SK-N-SH (cell line): Measurements from ENCODE around the gene CALML4. TPM values are rescaled to one million over a fixed set of nuclear protein-coding genes. Genes with fewer than 3 reads are reported as not detected.

Source experiments
- CTCF ChIA-PET: fragments of 300-600, 350-600 bp; formaldehyde crosslinking; extraction: SDS; loops from one replicate; lab custom pipeline; 2021; lab: Yijun Ruan, JAX
- POLR2A ChIA-PET: fragments of 350-600 bp; sonication (Branson Sonifier 250); formaldehyde crosslinking; extraction: SDS; loops from one replicate; lab custom pipeline; 2020; ENCODE audit warnings: antibody characterized with exemption, inconsistent platforms; lab: Yijun Ruan, JAX
- DNase-seq: peaks from one replicate; pipeline ENCODE4 v3.0.0; 2012
- H2AFZ ChIP-seq: fragments of 200-600 bp; sonication (generic); 2 replicates; pipeline ENCODE4 v1.8.1; 2016; ENCODE audit warnings: antibody characterized with exemption, mild to moderate bottlenecking, low read depth
- H3F3A ChIP-seq: fragments of 200-600 bp; sonication (generic); replicated peaks from 2 replicates; pipeline ENCODE3; 2016; ENCODE audit warnings: antibody characterized with exemption, mild to moderate bottlenecking; ENCODE audit not compliant: insufficient read depth
- H3K27ac ChIP-seq, 2 experiments: fragments of 200-500 bp in 1 of 2; fragments of 200-600 bp in 1 of 2; sonication (Bioruptor generic) in 1 of 2; sonication (generic), shearing (Covaris generic) in 1 of 2; 2 replicates each; pipeline versions ENCODE4 v1.5.1 to v1.6.1; 2014 to 2016; ENCODE audit warnings: low read depth in 2 of 2, inconsistent platforms in 1 of 2, low read length in 1 of 2, mild to moderate bottlenecking in 1 of 2, mixed read lengths in 1 of 2
- H3K27me3 ChIP-seq: fragments of 200-600 bp; sonication (generic), shearing (Covaris generic); 2 replicates; pipeline ENCODE4 v1.6.1; 2016; ENCODE audit warnings: mixed run types; ENCODE audit not compliant: insufficient read depth
- H3K36me3 ChIP-seq, 2 experiments: fragments of 200-500 bp in 1 of 2; fragments of 200-600 bp in 1 of 2; sonication (Bioruptor generic) in 1 of 2; sonication (generic) in 1 of 2; replicated peaks in 1 of 2; 2 replicates each; pipeline versions ENCODE3 to v1.5.1; 2014 to 2016; ENCODE audit warnings: low read length in 1 of 2, mild to moderate bottlenecking in 1 of 2; ENCODE audit not compliant: insufficient read depth in 2 of 2, control insufficient read depth in 1 of 2
- H3K4me1 ChIP-seq, 2 experiments: fragments of 200-500 bp in 1 of 2; fragments of 200-600 bp in 1 of 2; sonication (Bioruptor generic) in 1 of 2; sonication (generic), shearing (Covaris generic) in 1 of 2; 2 replicates each; pipeline versions ENCODE4 v1.5.1 to v1.6.1; 2014 to 2016; ENCODE audit warnings: low read depth in 1 of 2, low read length in 1 of 2, mixed run types in 1 of 2; ENCODE audit not compliant: insufficient read depth in 2 of 2, control insufficient read depth in 1 of 2
- H3K4me2 ChIP-seq: fragments of 200-600 bp; sonication (generic), shearing (Covaris generic); 2 replicates; pipeline ENCODE4 v1.6.1; 2017; ENCODE audit warnings: mixed run types
- H3K4me3 ChIP-seq, 2 experiments: fragments of 200-500 bp in 1 of 2; fragments of 200-600 bp in 1 of 2; sonication (Bioruptor generic) in 1 of 2; sonication (generic), shearing (Covaris generic) in 1 of 2; 2 replicates each; pipeline versions ENCODE4 v1.5.1 to v1.8.1; 2014 to 2016; ENCODE audit warnings: low read depth in 2 of 2, inconsistent platforms in 1 of 2, low read length in 1 of 2, mild to moderate bottlenecking in 1 of 2, mixed read lengths in 1 of 2, moderate library complexity in 1 of 2
- H3K79me2 ChIP-seq: fragments of 200-600 bp; sonication (generic); 2 replicates; pipeline ENCODE4 v1.8.1; 2017; ENCODE audit warnings: mild to moderate bottlenecking; ENCODE audit not compliant: insufficient read depth
- H3K9ac ChIP-seq: fragments of 200-600 bp; sonication (generic); 2 replicates; pipeline ENCODE4 v1.6.1; 2017; ENCODE audit warnings: mixed run types
- H3K9me2 ChIP-seq: fragments of 200-600 bp; sonication (generic); 2 replicates; pipeline ENCODE4 v1.6.1; 2017; ENCODE audit warnings: mixed run types
- H3K9me3 ChIP-seq: fragments of 200-600 bp; sonication (generic); 2 replicates; pipeline ENCODE4 v1.6.1; 2017; ENCODE audit warnings: mixed run types, mild to moderate bottlenecking, moderate library complexity
- H4K20me1 ChIP-seq: fragments of 200-600 bp; sonication (generic); 2 replicates; pipeline ENCODE4 v1.6.1; 2017; ENCODE audit warnings: mild to moderate bottlenecking, mixed run types; ENCODE audit not compliant: insufficient read depth
- CHD2 ChIP-seq: fragments of 150-350 bp; IDR thresholded peaks from 2 replicates; pipeline ENCODE4 v1.6.1; 2018; ENCODE audit warnings: low read length; ENCODE audit not compliant: partially characterized antibody
- ELF1 ChIP-seq: IDR thresholded peaks from 2 replicates; pipeline ENCODE4 v1.4.0; 2012
- EZH2phosphoT487 ChIP-seq: fragments of 200-600 bp; sonication (generic); IDR thresholded peaks from 2 replicates; pipeline ENCODE4 v1.6.1; 2017; ENCODE audit warnings: low read depth, mixed run types, mild to moderate bottlenecking, antibody characterized with exemption, moderate library complexity, borderline replicate concordance
- FOSL2 ChIP-seq: IDR thresholded peaks from 2 replicates; pipeline ENCODE4 v1.4.0; 2012; ENCODE audit warnings: low read depth, mild to moderate bottlenecking, moderate library complexity, borderline replicate concordance
- FOXJ3 ChIP-seq: sonication (generic); formaldehyde crosslinking; IDR thresholded peaks from 2 replicates; pipeline ENCODE4 v1.5.1; 2020; ENCODE audit warnings: mild to moderate bottlenecking, missing genetic modification reagents
- FOXM1 ChIP-seq: IDR thresholded peaks from 2 replicates; pipeline ENCODE4 v1.4.0; 2012; ENCODE audit warnings: low read depth, mild to moderate bottlenecking
- GABPA ChIP-seq: IDR thresholded peaks from 2 replicates; pipeline ENCODE4 v1.4.0; 2012; ENCODE audit warnings: low read depth, mild to moderate bottlenecking
- GATA2 ChIP-seq: sonication (generic); formaldehyde crosslinking; IDR thresholded peaks from 2 replicates; pipeline ENCODE4 v1.5.0; 2020; ENCODE audit warnings: mild to moderate bottlenecking, missing genetic modification reagents
- JUND ChIP-seq: IDR thresholded peaks from 2 replicates; pipeline ENCODE4 v1.4.0; 2012
- MAX ChIP-seq: IDR thresholded peaks from 2 replicates; pipeline ENCODE4 v1.4.0; 2012; ENCODE audit warnings: low read depth
- MXI1 ChIP-seq: IDR thresholded peaks from 2 replicates; pipeline ENCODE4 v1.6.1; 2012; ENCODE audit warnings: mild to moderate bottlenecking, low read depth, low read length, improper control_type of control experiment
- NFIC ChIP-seq: IDR thresholded peaks from 2 replicates; pipeline ENCODE4 v1.4.0; 2012; ENCODE audit warnings: borderline replicate concordance
- NRF1 ChIP-seq: IDR thresholded peaks from 2 replicates; pipeline ENCODE4 v1.6.1; 2012; ENCODE audit warnings: low read depth, mild to moderate bottlenecking, low read length
- POLR2AphosphoS5 ChIP-seq: IDR thresholded peaks from 2 replicates; pipeline ENCODE4 v1.6.1; 2012; ENCODE audit warnings: low read depth, low read length
- RAD21 ChIP-seq: IDR thresholded peaks from 2 replicates; pipeline ENCODE4 v1.6.1; 2012; ENCODE audit warnings: mild to moderate bottlenecking, low read length
- RCOR1 ChIP-seq: fragments of 150-350 bp; IDR thresholded peaks from 2 replicates; pipeline ENCODE4 v1.6.1; 2017; ENCODE audit warnings: antibody characterized with exemption, low read length
- REST ChIP-seq: IDR thresholded peaks from 2 replicates; pipeline ENCODE4 v1.6.1; 2012; ENCODE audit warnings: mild to moderate bottlenecking, low read depth, low read length, moderate library complexity
- RFX5 ChIP-seq: IDR thresholded peaks from 2 replicates; pipeline ENCODE4 v1.6.1; 2012; ENCODE audit warnings: mild to moderate bottlenecking, improper control_type of control experiment, low read length
- RXRA ChIP-seq: IDR thresholded peaks from 2 replicates; pipeline ENCODE4 v1.4.0; 2012; ENCODE audit warnings: low read depth, mild to moderate bottlenecking, borderline replicate concordance
- SIN3A ChIP-seq: IDR thresholded peaks from 2 replicates; pipeline ENCODE4 v1.6.1; 2012; ENCODE audit warnings: low read depth, mild to moderate bottlenecking, low read length, moderate library complexity, borderline replicate concordance
- WGBS: methylation state at CpG from one replicate; pipeline ENCODE4 v1.1.6; 2017; ENCODE audit warnings: low lambda C conversion rate; 5-methylcytosine and 5-hydroxymethylcytosine counted together
- polyA plus RNA-seq, 3 experiments: library from polyadenylated mRNA; depleted of rRNA; stranded (reverse); fragments of >200 nt; gene quantifications; 2 replicates each; pipeline ENCODE4 v1.2.3, GENCODE V29; 2012

The CALML4 gene
- polyA plus RNA-seq, 1 of the 3 experiments (the other 2 are of a cell fraction), result 3.1 TPM

GRCh38 chr15:68197661-68198437 is 7.3 kb downstream of the CALML4 start:
- POLR2A ChIA-PET, result no interaction called here
- DNase-seq, result peak; percentile 16
- H3K9ac ChIP-seq, result no peak overlapping the region
- H3K4me3 ChIP-seq, result no peak overlapping the region
- H3K9me2 ChIP-seq, result no peaks in the 10 kb centered on the region
- 98% methylated on average over 6 of the region's 11 CpGs for WGBS
- H2AFZ ChIP-seq, result no peak overlapping the region
- no peaks in the 10 kb centered on the region for H3K79me2 ChIP-seq
- TF ChIP-seq GABPA (no peak), CHD2 (no peak), MXI1 (no peak), REST (no peak), FOSL2 (no peak), RXRA (no peak), RFX5 (no peak), EZH2phosphoT487 (no peak), FOXJ3 (CRISPR knock-in tag) (no peak), POLR2AphosphoS5 (no peak), NFIC (no peak), NRF1 (no peak), ELF1 (no peak), FOXM1 (no peak), JUND (no peak), RCOR1 (no peak), RAD21 (no peak), SIN3A (no peak), GATA2 (no peak), MAX (no peak)
- no peaks in the 10 kb centered on the region for H4K20me1 ChIP-seq
- peaks cover 12 to 13% of the 10 kb centered on the region in 2 experiments for H3K36me3 ChIP-seq
- no peaks in the 10 kb centered on the region for H3K9me3 ChIP-seq
- H3K4me1 ChIP-seq, result peaks cover 0 to 25% of the 10 kb centered on the region in 2 experiments; a peak in 1 of 4 replicates
- H3K27me3 ChIP-seq, result no peaks in the 10 kb centered on the region
- H3K4me2 ChIP-seq, result no peak overlapping the region
- CTCF ChIA-PET, result interaction anchor here (0.6 to 7.6 kb wide), 3 partner anchors 13 to 97 kb away, joined by 3 to 52 read pairs (median 3); no protein-coding TSS in a partner anchor
- no peaks in the 10 kb centered on the region for H3F3A ChIP-seq
- no peak overlapping the region for H3K27ac ChIP-seq
